Glutamatergic neuron (in vitro differentiated cells): ENCODE measurements around the gene MCTP1. TPM values are rescaled to one million over a fixed set of nuclear protein-coding genes. Genes with fewer than 3 reads are reported as not detected.
A peak's percentile ranks its signal among the peaks of the same experiment; 100 is the strongest.
"Not testable (repeated sequence)": the region's sequence is repeated elsewhere in the genome, so short reads cannot be mapped to it uniquely, and the experiment has no call there.

Experiments used
- DNase-seq: peaks from one replicate; pipeline ENCODE4 v3.0.0; 2022
- H3K27ac Mint-ChIP-seq: one replicate; pipeline ENCODE4 v1.8.0; 2020; ENCODE audit warnings: mild to moderate bottlenecking, mixed read lengths, inconsistent platforms; ENCODE audit not compliant: unreplicated experiment
- H3K27me3 Mint-ChIP-seq: one replicate; pipeline ENCODE4 v1.8.0; 2020; ENCODE audit warnings: mild to moderate bottlenecking, moderate library complexity, mixed read lengths, inconsistent platforms; ENCODE audit not compliant: unreplicated experiment
- H3K36me3 Mint-ChIP-seq: one replicate; pipeline ENCODE4 v1.8.0; 2020; ENCODE audit warnings: mild to moderate bottlenecking, mixed read lengths, inconsistent platforms; ENCODE audit not compliant: unreplicated experiment
- H3K4me1 Mint-ChIP-seq: one replicate; pipeline ENCODE4 v1.8.0; 2020; ENCODE audit warnings: mild to moderate bottlenecking, low read depth, mixed read lengths, inconsistent platforms; ENCODE audit not compliant: unreplicated experiment
- H3K4me3 Mint-ChIP-seq: one replicate; pipeline ENCODE4 v1.8.0; 2020; ENCODE audit warnings: mild to moderate bottlenecking, mixed read lengths, inconsistent platforms; ENCODE audit not compliant: unreplicated experiment
- H3K9me3 Mint-ChIP-seq: one replicate; pipeline ENCODE4 v1.8.0; 2020; ENCODE audit warnings: mild to moderate bottlenecking, moderate library complexity, mixed read lengths, inconsistent platforms; ENCODE audit not compliant: unreplicated experiment
- CTCF ChIP-seq: fragments of 200-600 bp; sonication (generic); IDR thresholded peaks from one replicate; pipeline ENCODE4 v1.5.0; 2021; ENCODE audit not compliant: partially characterized antibody, unreplicated experiment
- total RNA-seq: library from RNA; stranded (reverse); fragmentation: NEBNext Ultra II Directional; extraction: Animal tissue kit (Norgen Biotek cat#: 25700); gene quantifications from one replicate; pipeline ENCODE4 v1.2.1, GENCODE V29; 2021; ENCODE audit not compliant: unreplicated experiment

The MCTP1 gene
- total RNA-seq, 1 donor from 2014 or later = 1.7 TPM

GRCh38 chr5:95216136-95216955, 68.5 kb downstream of the MCTP1 start:
- H3K9me3 Mint-ChIP-seq = peaks cover 1% of the 10 kb centered on the region
- TF ChIP-seq CTCF = no peak

GRCh38 chr5:95207811-95208210, 77.1 kb downstream of the MCTP1 start:
- not testable (repeated sequence) for H3K27ac Mint-ChIP-seq, H3K9me3 Mint-ChIP-seq, DNase-seq, H3K4me1 Mint-ChIP-seq, H3K4me3 Mint-ChIP-seq, H3K36me3 Mint-ChIP-seq, H3K27me3 Mint-ChIP-seq

More at GRCh38 chr5:95216136-95216955, 68.5 kb downstream of the MCTP1 start:
- Mint-ChIP-seq H3K4me1 (peaks cover 9% of the 10 kb centered on the region), H3K36me3 (peaks cover 5% of the 10 kb centered on the region), H3K27ac (no peak overlapping the region), H3K27me3 (no peaks in the 10 kb centered on the region), H3K4me3 (no peak overlapping the region)
- DNase-seq = no peak

- TF ChIP-seq CTCF = no peak
- H3K9me3 Mint-ChIP-seq = peaks cover 2% of the 10 kb centered on the region
- no peak for DNase-seq
- no peaks in the 10 kb centered on the region for H3K36me3 Mint-ChIP-seq
- H3K4me1 Mint-ChIP-seq = peaks cover 8% of the 10 kb centered on the region
- no peaks in the 10 kb centered on the region for H3K27me3 Mint-ChIP-seq
- no peak overlapping the region for H3K27ac Mint-ChIP-seq
- H3K4me3 Mint-ChIP-seq = no peak overlapping the region
Observed at GRCh38 chr5:95194856-95195255, 90.0 kb downstream of the MCTP1 start.

GRCh38 chr5:95191330-95191729, 93.6 kb downstream of the MCTP1 start:
- no peak for TF ChIP-seq CTCF
- DNase-seq = no peak
- no peaks in the 10 kb centered on the region for H3K27me3 Mint-ChIP-seq
- peaks cover 10% of the 10 kb centered on the region for H3K4me1 Mint-ChIP-seq
- H3K9me3 Mint-ChIP-seq = peaks cover 2% of the 10 kb centered on the region
- peak overlapping the region; percentile 50 for H3K4me3 Mint-ChIP-seq
- peak overlapping the region; percentile 77 for H3K27ac Mint-ChIP-seq
- H3K36me3 Mint-ChIP-seq = no peaks in the 10 kb centered on the region

- Mint-ChIP-seq H3K27ac (no peak overlapping the region), H3K9me3 (no peaks in the 10 kb centered on the region), H3K4me3 (no peak overlapping the region), H3K4me1 (peaks cover 8% of the 10 kb centered on the region), H3K36me3 (no peaks in the 10 kb centered on the region), H3K27me3 (no peaks in the 10 kb centered on the region)
- TF ChIP-seq CTCF = no peak
- no peak for DNase-seq
Observed at GRCh38 chr5:95184924-95185323, 100.0 kb downstream of the MCTP1 start.
